CD4-positive, alpha-beta T cell treated with Interleukin-2 at 100 ng/mL for 4 hours (primary cell): ENCODE results near the gene EIF2A.
"Not testable (repeated sequence)": the region's sequence is repeated elsewhere in the genome, so short reads cannot be mapped to it uniquely, and the experiment has no call there.

ENCODE experiments used
- DNase-seq: peaks from one replicate; pipeline ENCODE4 v3.0.0-alpha.2; 2020; ENCODE audit warnings: low spot score

The EIF2A gene

GRCh38 chr3:150543531-150543930, 3.1 kb upstream of the EIF2A start:
- no peak for DNase-seq

DNA sequence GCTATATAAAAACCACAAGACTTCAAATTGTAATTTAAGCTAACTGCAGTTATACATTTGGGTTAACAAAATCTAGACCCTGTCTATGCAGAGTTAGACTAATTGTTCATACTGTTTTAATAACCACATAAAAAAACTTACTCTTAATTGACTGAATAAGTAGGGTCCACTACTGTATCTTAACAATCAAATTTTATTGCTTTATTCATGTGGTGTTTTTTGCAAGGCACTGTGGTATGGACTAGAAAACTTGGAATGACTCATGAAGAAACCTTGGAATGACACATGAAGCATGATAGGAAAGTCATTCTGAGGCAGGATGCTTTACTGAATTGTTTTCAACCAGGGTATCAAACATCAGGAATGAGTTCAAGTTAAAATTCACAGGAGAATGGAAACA, 2.5 kb upstream of the EIF2A start:
- no peak for DNase-seq

DNA sequence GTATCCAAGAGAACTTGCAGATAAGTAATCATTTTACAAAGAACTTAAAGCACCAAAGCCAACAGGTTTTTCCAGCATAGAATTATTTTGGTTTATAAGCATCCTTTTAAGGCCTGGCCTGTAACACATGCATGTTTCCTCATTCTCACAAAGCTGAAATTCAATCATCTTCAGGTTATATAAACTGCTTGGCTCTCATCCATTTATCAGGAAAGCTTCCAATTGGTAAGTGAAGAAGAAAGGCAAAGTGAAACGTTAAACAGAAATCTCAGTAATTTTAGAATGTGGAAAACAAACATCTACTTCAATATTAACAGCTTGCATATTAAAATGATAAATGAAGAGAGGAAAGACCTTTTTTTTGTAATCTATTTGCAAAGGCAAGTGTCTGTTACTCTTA, 1.9 kb upstream of the EIF2A start:
- DNase-seq: no peak

GRCh38 chr3:150545419-150546225, 965 bp upstream of the EIF2A start:
- DNase-seq: peak; percentile 49

GRCh38 chr3:150547045-150547741, 606 bp downstream of the EIF2A start:
- no peak for DNase-seq

DNA sequence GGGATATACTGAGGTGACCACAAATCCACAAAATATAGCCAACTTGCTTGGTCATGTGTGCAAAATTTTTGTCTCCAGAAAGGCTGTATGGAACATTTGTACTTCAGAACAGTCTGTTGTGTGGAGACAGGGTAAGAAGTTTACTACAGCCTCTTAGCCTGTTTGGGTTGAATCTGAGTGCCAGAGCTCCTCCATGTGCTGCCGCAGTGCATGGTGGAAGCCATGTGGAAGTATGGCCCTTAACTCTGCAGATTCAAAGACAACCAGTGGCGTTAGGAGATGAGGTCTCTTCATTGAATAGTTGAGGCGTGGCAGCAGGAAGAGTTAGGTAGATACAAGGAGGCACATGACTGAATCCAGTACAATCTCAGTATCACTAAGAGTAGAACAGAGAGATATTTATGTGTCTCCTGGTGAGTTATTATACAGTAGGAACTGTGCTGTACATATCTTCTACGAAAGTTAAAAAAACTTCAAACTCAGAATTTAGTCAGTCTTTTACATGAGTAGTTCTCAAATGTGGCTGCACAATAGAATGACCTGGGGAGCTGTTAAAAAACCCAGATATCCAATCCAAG, 9.4 kb downstream of the EIF2A start:
- DNase-seq: no peak

GRCh38 chr3:150556792-150557191, 10.2 kb downstream of the EIF2A start:
- DNase-seq: no peak

- DNase-seq: no peak
Observed at GRCh38 chr3:150557725-150558124, 11.1 kb downstream of the EIF2A start.

- DNase-seq: no peak
Observed at GRCh38 chr3:150564243-150564642, 17.7 kb downstream of the EIF2A start.

DNA sequence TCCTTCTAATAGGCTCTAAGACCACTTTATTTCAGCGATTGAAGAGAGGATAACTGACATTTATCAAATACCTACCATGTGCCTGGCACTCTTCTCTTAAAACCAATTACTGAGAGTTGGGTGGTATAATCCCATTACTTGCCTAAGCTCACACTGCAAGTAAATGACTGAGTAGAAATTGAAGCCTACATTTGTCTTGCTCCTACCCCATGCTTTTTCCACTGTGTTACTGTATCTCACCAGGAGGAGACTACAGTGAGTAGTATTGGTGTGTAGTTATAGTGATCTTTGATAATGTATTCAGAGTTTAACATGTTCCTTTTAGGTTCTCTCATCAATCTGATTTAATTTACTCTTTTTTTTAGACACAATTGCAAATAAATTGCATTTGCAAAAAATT, 20.7 kb downstream of the EIF2A start:
- no peak for DNase-seq

GRCh38 chr3:150577855-150578254, 31.3 kb downstream of the EIF2A start:
- DNase-seq: no peak

DNA sequence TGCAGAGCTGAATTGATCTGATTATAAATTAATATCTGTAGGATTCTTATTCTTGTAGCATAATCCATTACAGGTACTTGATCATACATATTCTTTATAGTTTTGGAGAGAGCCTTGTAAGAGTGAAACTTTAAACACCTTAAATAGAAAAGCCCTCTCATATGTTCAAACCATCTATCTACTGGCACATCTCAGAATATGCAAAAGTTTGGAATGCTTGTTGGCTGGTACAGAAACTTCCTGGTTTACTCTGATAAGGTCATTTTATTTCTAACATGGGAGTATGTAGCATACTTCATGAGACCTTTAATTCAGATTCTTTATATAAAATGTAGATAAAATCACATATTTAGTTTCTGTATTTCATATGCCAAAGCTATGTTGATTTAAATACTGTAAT, 34.6 kb downstream of the EIF2A start:
- DNase-seq: no peak

- DNase-seq: no peak
Observed at GRCh38 chr3:150582620-150583019, 36.0 kb downstream of the EIF2A start.

DNA sequence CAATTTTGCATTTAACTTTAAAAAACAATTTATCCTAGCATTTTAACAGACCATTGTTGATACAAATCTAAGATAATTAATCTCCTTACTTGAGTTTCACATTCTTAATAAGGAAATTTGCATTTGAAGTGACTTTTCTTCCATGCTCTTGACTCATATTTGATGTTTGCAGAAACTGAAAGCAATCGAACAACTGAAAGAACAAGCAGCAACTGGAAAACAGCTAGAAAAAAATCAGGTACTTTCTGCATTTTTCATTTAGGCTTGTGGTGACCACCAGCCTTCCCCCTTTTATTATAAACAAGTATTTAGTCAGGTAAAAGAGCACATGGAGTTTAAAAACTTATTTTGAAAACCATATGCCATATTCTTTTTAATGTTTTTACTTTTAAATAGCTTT, 36.4 kb downstream of the EIF2A start:
- DNase-seq: no peak

- no peak for DNase-seq
Observed at GRCh38 chr3:150588027-150588830, 41.6 kb downstream of the EIF2A start.

DNA sequence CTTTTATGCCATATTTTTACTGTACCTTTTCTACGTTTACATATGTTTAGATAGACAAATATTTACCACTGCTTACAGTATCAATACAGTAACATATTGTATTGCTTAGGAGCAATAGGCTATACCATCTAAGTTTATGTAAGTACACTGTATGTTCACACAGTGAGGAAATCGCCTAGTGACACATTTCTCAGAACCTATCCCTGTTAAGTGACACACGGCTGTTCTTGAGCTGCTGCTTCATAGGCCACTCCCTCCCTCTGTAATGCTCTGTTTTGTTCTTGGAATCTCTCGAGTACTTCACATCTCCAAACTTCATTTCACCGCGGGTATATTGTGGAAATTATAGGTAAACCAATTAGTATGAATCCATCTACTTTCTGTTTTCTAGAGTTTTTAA, 43.2 kb downstream of the EIF2A start:
- no peak for DNase-seq

- DNase-seq: no peak
Observed at GRCh38 chr3:150594150-150594549, 47.6 kb downstream of the EIF2A start.

GRCh38 chr3:150597646-150598045, 51.1 kb downstream of the EIF2A start:
- no peak for DNase-seq

GRCh38 chr3:150599611-150600297, 53.2 kb downstream of the EIF2A start:
- DNase-seq: no peak

- not testable (repeated sequence) for DNase-seq
Observed at GRCh38 chr3:150600647-150601530, 54.3 kb downstream of the EIF2A start.
